GM18867 (cell line): ENCODE measurements around the gene SULT1B1.
"Not testable (repeated sequence)": the region's sequence is repeated elsewhere in the genome, so short reads cannot be mapped to it uniquely, and the experiment has no call there.

Experiments used
- ATAC-seq: cut with Tn5 transposase; IDR thresholded peaks from one replicate; pipeline ENCODE4 v1.9.1; 2021; ENCODE audit warnings: mild to moderate bottlenecking, moderate library complexity; ENCODE audit not compliant: unreplicated experiment

Gene SULT1B1

DNA sequence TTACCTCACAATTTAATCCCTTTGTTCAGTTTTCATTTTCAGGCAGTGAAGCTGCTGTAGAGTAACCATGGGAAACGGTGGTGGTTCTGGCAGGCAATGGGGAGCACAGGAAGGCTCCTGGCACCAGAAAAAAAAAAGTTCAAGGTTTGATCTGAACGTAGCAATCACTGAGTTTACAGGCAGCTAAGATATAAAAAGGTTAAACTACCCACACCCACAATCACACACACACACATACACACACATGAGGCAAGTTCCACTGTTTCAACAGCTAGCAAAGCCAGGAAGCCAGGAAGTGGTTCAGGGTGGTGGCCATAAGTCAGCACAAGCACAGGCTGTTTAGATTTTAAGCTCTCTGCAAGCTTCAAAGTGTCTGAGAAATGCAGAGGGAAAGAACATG lies at the start of gene SULT1B1:
Gene SULT1B1 (minus strand): TSS at position 166 of the 400 bp plus-strand sequence. CDS start 5,403 bp downstream, outside the sequence.
- no peak for ATAC-seq

DNA sequence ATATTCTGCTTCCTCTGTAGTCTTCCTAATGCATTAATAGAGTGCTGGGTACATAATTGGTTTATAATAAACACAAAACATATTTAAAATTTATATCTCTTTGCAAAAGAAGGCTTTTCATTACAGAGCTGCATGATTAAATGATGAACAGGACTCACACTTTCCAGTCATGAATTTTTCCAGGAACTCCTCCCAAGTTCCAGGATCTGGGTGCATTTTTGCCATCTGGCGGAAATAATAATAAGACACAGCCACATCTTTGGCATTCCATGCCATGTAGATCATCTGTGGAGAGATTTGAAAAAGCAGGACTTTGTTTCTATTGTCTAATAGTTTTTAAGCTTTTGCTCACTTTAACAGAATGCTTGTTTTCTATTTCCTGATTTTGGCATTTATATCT lies 40.2 kb upstream of the SULT1B1 start:
- no peak for ATAC-seq

DNA sequence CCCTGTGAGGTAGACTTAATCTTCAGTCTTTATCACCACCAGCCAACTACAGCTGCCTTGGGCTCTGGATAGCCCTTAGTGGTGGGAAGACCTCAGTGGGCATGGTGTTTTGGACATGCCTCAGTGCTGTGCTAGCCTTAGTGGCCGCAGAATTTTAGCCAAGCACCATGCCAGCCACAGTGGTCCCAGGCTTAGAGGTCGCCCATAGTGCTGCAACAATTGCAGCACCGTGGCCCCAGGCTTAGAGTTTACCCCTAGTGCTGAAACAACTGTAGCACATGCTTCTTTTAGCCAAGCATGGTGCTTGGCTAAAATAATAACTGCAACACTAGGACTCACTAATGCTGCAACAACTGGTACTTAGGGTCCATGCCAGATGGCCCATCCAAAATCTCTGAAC lies 38.9 kb upstream of the SULT1B1 start:
- no peak for ATAC-seq

DNA sequence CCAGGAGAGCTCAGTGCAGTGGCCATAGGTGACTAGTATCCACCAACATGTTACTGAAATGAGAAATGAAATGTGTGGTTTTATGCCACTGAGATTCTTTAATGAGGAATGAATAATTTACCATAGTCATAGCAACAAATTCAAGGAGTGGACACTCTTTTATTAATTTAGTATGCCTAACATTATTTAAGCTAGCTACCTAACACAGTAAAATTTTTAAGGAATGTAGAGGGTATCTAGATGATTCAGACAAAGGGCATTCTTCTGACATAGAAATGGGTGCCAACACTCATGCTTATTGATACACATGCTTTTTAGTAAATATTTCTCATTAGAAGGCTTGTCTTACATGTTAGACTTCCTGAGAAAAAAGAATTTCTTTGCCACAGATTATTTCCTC lies 33.3 kb upstream of the SULT1B1 start:
- ATAC-seq, result no peak

DNA sequence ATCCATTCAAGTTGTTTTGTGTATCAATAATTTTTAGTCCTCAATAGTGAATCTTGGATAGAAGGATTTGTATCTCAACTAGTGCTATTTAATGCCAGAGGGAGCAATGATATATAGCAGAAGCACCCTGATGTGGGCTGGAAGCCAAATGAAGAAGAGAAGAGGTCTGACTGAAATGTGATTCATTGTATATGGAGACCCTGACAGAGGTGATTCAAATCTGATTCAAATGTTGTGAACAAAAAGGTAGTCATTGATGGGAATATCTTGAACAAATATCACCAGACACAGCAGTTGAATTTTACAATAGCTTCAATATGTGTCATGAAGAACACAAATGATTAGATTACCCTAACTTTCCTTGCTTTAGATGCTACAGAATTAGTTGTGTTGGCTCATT lies 27.5 kb upstream of the SULT1B1 start:
- no peak for ATAC-seq

DNA sequence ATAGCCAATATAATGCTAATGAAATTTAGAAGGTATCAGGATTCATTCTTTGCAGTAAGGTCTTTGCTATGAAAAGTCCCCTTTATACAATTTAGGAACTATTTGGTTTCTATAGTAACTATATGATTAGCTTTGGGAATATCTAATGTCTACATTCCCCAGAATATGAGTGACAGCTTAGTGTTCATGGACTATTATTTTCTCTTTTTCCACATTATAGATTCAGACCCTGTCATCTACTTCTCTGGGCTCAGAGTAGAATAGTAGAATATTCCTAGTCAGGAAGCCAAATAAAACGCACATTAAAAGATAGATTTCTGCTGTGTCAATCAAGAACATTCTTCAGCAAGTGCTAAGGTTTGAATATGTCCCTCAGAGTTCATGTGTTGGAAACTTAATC lies 26.1 kb upstream of the SULT1B1 start:
- no peak for ATAC-seq

DNA sequence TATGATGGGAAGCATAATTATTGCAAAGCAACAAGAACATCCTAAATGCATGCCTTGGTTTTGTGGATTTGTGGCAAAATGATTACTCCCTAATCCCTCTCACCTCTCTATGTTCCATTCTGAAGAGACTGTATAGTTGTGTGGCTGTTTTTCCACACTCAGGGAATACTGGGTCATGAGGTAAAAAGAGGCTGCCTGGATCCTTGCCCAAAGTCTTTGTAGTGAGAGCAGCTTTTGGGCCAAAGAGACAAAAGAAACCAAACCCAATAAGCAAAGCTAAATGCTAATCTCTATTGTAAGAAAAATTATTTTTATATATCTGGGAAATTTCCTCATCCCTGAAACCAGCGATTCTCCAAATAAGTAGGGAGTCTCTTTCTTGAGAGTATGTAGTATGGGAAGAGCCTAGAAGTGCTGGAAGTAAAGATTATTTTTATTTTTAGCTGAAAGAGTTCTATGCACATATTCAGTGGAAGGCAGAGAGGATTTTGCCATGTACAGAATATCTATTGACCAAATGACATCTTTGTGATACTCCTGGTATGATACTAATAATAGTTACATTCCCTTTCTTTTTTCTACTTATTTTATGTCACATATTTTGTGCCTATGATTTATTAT lies 24.9 kb upstream of the SULT1B1 start:
- no peak for ATAC-seq

DNA sequence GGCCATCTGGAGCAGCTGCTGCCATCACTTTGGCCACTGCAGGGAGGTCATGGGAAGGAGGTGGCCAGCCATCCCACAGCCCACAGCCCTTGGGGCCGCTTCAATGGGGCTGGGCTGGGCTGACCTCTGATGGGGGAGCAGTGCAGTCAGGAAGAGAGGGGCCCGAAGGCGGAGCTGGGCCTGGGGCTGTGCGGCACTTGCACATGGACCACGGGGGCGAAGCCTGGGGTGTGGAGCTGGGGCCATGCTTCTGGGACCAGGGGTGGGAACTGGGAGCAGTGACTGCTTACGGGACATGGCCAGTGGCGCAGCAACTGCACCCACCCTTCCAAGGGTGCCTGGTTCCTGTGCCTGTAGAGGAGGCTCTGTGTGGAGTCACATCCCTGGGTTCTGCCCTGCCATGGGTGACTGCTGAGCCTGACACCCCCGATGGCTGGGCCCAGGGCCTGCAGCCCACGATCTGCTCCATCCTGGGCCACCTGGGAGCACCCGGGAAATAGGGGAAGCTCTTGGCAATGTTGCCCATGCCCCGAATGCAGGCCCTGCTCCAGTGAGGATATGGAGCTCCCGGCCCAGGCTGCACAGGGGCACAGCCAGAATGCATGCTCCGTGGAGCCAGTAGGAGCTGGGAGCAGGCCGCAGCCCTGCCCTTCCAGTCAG lies 22.4 kb upstream of the SULT1B1 start:
- ATAC-seq, result no peak

DNA sequence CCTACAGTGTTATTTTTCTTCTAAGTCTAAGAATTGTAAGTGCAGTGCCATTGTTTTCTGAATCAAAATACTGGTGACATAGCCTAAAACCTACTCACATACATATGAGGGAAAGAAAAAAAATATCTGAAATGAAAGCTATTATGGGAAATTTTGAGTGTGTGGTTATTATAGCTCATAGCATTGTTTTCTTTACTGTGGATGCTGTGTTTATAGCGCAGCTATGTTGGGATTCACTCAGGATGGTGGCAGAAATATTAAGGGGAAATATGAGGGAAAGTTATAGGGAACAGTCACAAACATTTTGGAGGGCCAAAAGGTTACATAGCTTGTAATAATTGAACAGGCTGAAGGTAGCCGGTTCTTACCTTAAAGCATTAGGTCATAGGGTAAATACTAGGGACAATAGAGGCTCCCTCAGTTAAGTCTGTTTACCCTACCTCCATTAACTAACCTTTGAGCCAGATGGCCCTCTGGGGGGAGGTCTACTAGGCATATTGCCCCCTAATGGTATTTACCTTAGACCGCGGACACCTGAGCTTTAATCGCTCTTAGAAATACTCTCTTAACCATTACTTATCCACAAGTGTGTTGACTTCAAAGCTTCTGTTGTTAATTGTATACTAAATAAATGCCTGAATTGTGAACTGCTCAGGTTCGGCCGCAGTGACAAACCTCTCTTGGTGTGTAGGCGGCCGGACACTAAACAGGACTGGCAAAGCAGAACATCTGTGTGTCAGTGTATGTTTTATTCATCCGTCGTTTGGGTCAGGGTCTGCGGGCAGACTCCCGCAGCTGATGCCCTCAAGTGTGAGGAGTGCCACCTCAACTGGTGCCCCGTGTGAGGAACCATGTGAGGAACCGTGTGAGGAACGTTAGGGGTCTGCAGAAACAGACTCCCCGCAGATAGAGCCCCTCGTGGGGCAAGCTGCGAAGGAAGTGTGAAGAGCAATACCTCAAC lies 21.3 kb upstream of the SULT1B1 start:
- no peak for ATAC-seq

DNA sequence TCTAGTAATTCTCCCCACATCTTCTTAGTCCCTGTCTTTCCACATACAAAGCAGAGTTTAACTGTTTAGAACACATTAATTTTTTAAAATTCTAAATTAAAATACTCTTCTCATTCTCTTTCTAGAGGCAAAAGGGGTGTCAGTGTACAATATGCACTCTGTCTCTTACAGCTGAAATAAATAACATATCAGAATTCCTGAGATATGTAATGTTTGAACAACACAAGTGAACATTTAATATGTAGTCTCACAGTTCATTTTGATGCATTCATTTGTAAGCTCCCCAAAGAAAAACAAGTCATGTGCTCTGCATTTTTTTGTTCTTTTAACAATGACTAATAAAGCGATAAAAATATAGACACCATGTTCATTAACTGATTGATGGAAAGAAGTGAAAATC lies 19.7 kb upstream of the SULT1B1 start:
- no peak for ATAC-seq

DNA sequence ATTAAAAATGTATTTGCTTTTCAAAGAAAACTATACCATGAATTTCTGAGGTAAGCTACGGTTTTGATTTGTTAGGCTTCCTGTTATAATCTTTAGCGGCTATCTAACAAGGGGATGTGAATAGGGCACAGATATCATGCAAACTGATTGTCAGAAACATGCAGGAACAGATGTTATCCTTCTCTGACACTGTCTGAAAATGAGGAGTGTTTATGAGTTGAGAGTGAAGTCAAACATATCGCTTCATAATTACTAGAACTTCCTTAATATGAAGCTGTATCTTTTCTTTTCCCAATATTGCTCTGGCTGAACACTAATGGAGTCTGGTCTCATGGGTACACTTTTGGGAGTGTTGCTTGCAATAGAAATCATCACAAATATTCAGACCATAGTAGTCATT lies 16.3 kb upstream of the SULT1B1 start:
- no peak for ATAC-seq

DNA sequence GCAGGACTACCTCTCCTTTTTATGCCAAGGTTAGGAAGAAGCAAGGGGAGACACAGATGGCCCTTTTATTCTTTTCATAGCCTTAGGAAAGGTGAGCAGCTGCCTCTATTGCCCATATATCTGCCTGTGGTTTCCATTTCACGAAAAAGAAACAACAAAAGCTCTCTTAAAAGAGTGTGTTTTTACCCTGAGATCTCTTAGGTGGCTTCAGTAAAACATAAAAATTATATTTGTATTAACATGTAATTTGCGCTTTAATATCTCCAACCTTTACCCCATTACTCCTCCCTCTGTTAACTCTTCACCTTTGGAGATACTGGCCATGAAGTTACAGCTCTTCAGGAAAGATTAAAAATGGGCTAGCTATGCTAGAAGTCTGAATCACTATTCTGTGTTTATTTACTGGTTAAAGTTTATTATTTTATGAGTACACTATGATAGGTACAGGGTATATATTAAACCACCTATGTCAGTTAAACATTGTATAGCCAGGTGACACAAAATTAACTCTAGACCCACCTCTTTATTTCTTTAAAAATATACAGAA lies 15.0 kb upstream of the SULT1B1 start:
- ATAC-seq, result no peak

DNA sequence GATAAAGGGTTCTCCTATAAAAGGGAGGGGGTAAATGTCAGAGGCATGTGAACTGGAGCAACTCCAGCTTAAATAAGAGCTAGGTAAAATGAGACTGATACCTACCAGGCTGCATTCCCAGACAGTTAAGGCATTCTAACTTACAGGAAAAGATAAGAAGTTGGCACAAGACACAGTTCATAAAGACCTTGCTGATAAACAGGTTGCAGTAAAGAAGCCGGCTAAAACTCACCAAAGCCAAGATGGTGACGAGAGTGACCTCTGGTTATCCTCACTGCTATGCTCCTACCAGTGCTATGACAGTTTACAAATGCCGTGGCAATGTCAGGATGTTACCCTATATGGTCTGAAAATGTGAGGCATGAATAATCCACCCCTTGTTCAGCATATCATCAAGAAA lies 13.1 kb upstream of the SULT1B1 start:
- no peak for ATAC-seq

DNA sequence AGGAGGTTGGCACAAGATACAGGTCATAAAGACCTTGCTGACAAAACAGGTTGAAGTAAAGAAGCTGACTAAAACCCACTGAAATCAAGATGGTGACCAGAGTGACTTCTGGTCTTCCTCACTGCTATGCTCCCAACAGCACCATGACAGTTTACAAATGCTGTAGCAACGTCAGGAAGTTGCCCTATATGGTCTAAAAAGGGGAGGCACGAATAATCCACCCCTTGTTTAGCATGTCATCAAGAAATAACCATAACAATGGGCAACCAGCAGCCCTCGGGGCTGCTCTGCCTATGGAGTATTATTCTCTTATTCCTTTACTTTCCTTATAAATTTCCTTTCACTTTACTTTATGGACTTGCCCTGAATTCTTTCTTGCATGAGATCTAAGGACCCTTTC lies 8.1 kb upstream of the SULT1B1 start:
- ATAC-seq, result not testable (repeated sequence)

DNA sequence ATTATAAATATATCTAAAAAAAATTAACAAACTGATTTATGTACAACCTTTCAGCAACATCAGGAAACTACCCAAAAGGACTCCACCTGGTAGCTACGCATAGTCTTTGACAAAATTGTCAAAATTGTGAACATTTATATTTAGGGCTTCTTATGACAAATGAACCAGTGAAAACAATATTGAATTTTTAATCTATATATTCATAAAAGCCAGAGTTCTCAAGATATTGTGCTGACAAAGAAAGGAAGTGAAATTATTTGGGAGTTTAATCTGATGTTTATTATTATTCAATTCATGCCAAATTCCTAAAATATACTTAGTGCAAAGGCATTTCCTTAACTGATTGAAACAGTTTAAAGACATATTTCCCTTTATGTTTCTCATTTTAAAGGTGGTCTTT lies 5.3 kb upstream of the SULT1B1 start:
- ATAC-seq, result no peak

DNA sequence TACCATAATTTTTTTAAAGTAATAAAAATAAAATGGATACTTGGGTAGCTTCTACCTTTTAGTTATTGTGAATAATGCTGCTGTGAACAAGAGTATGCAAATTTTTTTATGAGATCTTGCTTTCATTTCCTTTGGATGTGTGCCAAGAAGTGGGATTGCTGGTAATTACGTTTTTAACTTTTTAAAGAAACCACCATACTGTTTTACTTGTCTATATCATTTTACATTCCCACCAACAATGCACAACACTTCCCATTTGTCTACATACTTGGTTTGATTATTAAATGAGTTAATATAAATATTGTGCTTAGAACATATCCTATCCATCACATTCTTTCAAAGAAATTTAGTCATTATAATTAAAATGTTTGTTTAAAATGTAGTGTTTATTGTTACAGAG lies 3.9 kb upstream of the SULT1B1 start:
- ATAC-seq, result no peak

DNA sequence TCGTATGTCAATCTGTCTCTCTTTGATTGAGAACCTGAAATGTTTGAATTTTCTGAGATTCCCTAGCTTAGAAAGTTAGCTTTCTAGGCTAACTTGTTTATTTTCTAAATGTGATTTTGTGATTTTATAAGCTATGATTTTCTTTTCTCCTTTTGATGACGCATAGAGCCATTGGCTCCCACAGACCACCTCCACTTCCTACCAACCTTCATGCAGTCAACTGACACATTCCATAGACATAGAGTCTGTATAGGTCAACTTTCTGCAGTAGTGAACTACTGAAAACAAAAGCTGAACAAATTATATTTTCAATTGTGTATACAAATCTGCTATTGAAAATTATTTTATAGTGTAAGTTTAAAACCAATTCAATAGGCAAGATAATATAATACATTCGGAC lies 2.8 kb upstream of the SULT1B1 start:
- no peak for ATAC-seq

DNA sequence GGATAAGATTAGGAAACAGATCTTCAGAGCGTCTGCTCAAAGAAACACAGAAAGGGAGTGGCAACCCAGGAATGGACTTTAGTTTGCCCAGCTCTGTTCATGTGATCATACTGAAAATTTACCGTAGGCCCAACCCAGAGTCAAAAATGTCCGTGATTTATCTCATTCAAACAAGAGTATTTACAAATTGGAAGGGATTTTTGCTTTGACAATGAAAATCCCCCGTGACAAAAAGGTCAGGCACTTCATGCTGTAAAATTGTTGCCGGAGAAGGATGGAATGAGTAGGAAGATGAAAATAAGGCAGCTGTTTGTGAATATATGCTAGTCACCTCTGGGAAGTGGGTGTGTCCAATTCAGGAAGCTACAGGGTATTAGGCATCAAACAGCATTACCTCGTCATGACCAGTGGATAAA lies 1.2 kb downstream of the SULT1B1 start:
- no peak for ATAC-seq

DNA sequence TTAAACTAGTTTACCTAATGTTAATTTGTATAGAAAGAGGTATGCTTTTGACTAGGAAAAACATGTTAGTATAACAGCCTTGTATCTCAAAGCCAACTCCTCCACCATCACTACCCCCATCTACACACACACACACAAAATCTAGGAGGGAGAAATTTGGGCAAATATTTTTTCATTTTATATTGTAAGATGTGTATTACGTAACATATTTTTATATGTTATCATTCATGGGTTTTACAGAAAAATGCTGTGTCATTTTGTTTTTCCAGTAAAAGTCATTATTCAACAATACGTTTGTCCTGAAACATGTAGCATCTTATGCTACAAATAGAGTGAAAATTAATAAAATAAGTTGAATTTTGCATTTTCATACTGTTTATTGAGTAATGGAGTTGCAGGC lies 3.0 kb downstream of the SULT1B1 start:
- no peak for ATAC-seq

DNA sequence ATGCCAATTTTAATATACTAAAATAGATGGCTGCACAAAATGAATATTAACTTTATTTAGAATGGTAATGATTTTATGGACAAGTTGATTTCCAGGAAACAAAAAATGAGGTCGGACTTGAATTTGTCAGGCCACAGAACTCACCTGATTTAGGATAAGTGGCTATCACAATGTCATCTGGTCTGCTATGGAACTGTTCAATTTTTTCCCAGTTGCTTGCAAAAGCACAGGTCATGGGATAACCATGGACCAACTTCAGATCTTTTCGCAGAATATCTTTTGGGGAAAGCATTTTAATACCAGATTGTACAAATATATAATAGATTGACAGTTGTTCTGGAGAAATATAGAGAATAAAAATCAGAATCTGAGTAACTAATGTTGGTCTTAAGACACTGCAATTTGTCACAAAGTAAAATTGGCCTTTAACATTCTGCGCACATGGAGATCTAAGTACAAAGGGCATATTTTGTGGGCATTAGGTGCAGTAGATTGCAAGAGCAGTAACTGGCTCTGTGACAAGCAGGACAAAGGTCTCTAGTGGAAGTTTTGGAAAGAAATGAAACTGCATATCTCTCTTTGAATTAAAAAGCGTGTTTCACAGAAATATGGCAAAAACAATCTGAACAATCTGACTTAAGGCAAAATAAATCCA lies 5.4 kb downstream of the SULT1B1 start:
- ATAC-seq, result no peak

DNA sequence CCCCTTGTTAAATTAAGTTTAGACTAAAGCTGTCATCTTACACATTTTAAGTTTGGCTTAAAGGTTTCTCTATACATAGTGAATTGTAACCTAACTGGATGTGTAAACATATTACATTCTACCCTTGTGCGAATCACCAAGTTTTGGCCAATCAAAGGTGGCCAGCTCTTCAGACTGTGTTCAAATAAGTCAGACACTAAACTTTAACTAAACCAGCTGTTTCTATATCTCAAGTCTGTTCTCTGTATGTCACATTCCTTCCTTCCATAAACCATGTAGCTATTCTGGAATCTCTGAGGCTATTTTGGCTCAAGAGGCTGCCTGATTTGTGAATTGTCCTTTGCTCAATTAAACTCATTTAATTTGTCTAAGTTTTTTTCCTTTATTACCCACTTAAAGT lies 6.7 kb downstream of the SULT1B1 start:
- no peak for ATAC-seq
